GM12878 (cell line): Measurements from ENCODE around the gene FHIP1B. TPM values are rescaled to one million over a fixed set of nuclear protein-coding genes. Genes with fewer than 3 reads are reported as not detected.

Source experiments
- ATAC-seq: fragments of 200-7000 bp; cut with Tn5 transposase; 3 replicates; pipeline ENCODE4 v1.9.1; 2020; ENCODE audit warnings: mild to moderate bottlenecking, moderate library complexity
- BruUV-seq: library from RNA; stranded (reverse); fragments of 400-500 nt; replicated peaks from 2 replicates; lab custom pipeline; 2021; lab: Mats Ljungman, UMichigan
- CTCF ChIA-PET: fragments of 300-600 bp; sonication (Branson Sonifier 250); formaldehyde crosslinking; extraction: SDS; loops from one replicate; lab custom pipeline; 2021; ENCODE audit warnings: inconsistent platforms; lab: Yijun Ruan, JAX
- POLR2A ChIA-PET: fragments of 350-600 bp; formaldehyde crosslinking; extraction: SDS; loops from one replicate; lab custom pipeline; 2021; ENCODE audit warnings: inconsistent platforms; lab: Charles Lee
- RAD21 ChIA-PET: fragments of 300-600 bp; sonication (Branson Sonifier 250); formaldehyde crosslinking; loops from one replicate; lab custom pipeline; 2023; ENCODE audit warnings: antibody characterized with exemption; ENCODE audit not compliant: unreplicated experiment; lab: Charles Lee
- SMC1A ChIA-PET: fragments of 300-600 bp; sonication (Branson Sonifier 250); formaldehyde crosslinking; loops from one replicate; lab custom pipeline; 2023; ENCODE audit not compliant: unreplicated experiment, uncharacterized antibody; lab: Charles Lee
- DNase-seq: peaks from one replicate; pipeline ENCODE4 v3.0.0-alpha.2; 2011; ENCODE audit warnings: low read depth, low spot score
- FAIRE-seq: peaks from 3 replicates; lab custom pipeline; 2011; peaks lifted over from hg19 to GRCh38; lab: Jason Lieb, UNC
- H2AFZ ChIP-seq: 2 replicates; pipeline ENCODE4 v1.6.0; 2011; ENCODE audit warnings: low read depth, low read length, control low read depth; ENCODE audit not compliant: control insufficient read depth
- H3K27ac ChIP-seq: 2 replicates; pipeline ENCODE4 v1.5.1; 2011; ENCODE audit warnings: control low read depth; ENCODE audit not compliant: control insufficient read depth, insufficient read depth
- H3K27me3 ChIP-seq, 2 experiments: replicated peaks in 1 of 2; 2 replicates each; pipeline versions ENCODE4 v1.6.0 to v1.6.1; 2011; ENCODE audit warnings: low read length in 1 of 2; ENCODE audit not compliant: control insufficient read depth in 2 of 2, insufficient read depth in 2 of 2
- H3K36me3 ChIP-seq, 2 experiments: 2 replicates each; pipeline ENCODE4 v1.5.1; 2011; ENCODE audit warnings: low read length in 1 of 2; ENCODE audit not compliant: control insufficient read depth in 2 of 2, insufficient read depth in 2 of 2
- H3K4me1 ChIP-seq: 2 replicates; pipeline ENCODE4 v1.6.1; 2011; ENCODE audit warnings: mild to moderate bottlenecking, low read length, moderate library complexity, mixed read lengths; ENCODE audit not compliant: control insufficient read depth, insufficient read depth
- H3K4me2 ChIP-seq: 2 replicates; pipeline ENCODE4 v1.6.0; 2011; ENCODE audit warnings: control low read depth; ENCODE audit not compliant: control insufficient read depth, insufficient read depth
- H3K4me3 ChIP-seq: fragments of 200-600 bp; sonication (generic); 2 replicates; pipeline ENCODE4 v1.5.1; 2016
- H3K79me2 ChIP-seq: 2 replicates; pipeline ENCODE4 v1.6.0; 2011; ENCODE audit warnings: low read length; ENCODE audit not compliant: control insufficient read depth, insufficient read depth
- H3K9ac ChIP-seq: 2 replicates; pipeline ENCODE4 v1.8.0; 2011; ENCODE audit warnings: low read length, control low read depth, mixed read lengths; ENCODE audit not compliant: control insufficient read depth, insufficient read depth
- H3K9me3 ChIP-seq: replicated peaks from 3 replicates; pipeline ENCODE4 v1.5.1; 2011; ENCODE audit warnings: mild to moderate bottlenecking, low read length; ENCODE audit not compliant: control insufficient read depth, insufficient read depth
- H4K20me1 ChIP-seq: 2 replicates; pipeline ENCODE4 v1.6.0; 2011; ENCODE audit not compliant: control insufficient read depth, insufficient read depth
- EED ChIP-seq: sonication (generic); IDR thresholded peaks from 2 replicates; pipeline ENCODE4 v1.6.1; 2016; ENCODE audit warnings: antibody characterized with exemption, low read depth
- FOS ChIP-seq: IDR thresholded peaks from 3 replicates; pipeline ENCODE4 v1.6.1; 2011; ENCODE audit warnings: borderline replicate concordance; ENCODE audit not compliant: insufficient read length; ENCODE audit errors: extremely low read depth
- GABPA ChIP-seq: IDR thresholded peaks from 2 replicates; pipeline ENCODE4 v1.6.1; 2014; ENCODE audit warnings: antibody characterized with exemption, low read depth, mild to moderate bottlenecking, inconsistent platforms
- KLF5 ChIP-seq: fragments of 450-650 bp; IDR thresholded peaks from 2 replicates; pipeline ENCODE4 v1.6.1; 2014; ENCODE audit warnings: mild to moderate bottlenecking; ENCODE audit not compliant: partially characterized antibody
- MYC ChIP-seq: IDR thresholded peaks from 2 replicates; pipeline ENCODE4 v1.6.1; 2011; ENCODE audit warnings: mild to moderate bottlenecking, low read length, moderate library complexity, inconsistent platforms; ENCODE audit not compliant: insufficient read depth, insufficient replicate concordance, insufficient read length, severe bottlenecking
- POLR2AphosphoS5 ChIP-seq: IDR thresholded peaks from 2 replicates; pipeline ENCODE4 v1.6.1; 2011; ENCODE audit warnings: mild to moderate bottlenecking, low read length, inconsistent platforms
- SMARCA5 ChIP-seq: fragments of 450-650 bp; IDR thresholded peaks from 2 replicates; pipeline ENCODE4 v1.6.1; 2017; ENCODE audit warnings: mild to moderate bottlenecking
- SUPT20H ChIP-seq: IDR thresholded peaks from 2 replicates; pipeline ENCODE4 v1.6.1; 2011; ENCODE audit warnings: low read depth, mild to moderate bottlenecking, low read length, moderate library complexity, borderline replicate concordance; ENCODE audit not compliant: control insufficient read depth
- ZNF622 ChIP-seq: fragments of 450-650 bp; IDR thresholded peaks from 2 replicates; pipeline ENCODE4 v1.6.1; 2017; ENCODE audit warnings: mild to moderate bottlenecking, inconsistent platforms
- WGBS: methylation state at CpG from one replicate; pipeline ENCODE4 v1.1.6; 2016; ENCODE audit warnings: low lambda C conversion rate; ENCODE audit not compliant: insufficient replicate concordance, insufficient coverage; ENCODE audit errors: missing lambda C conversion rate; 5-methylcytosine and 5-hydroxymethylcytosine counted together
- in situ Hi-C: fragments of 300-500 bp; cut with MboI; formaldehyde crosslinking; loops from 9 replicates; pipeline ENCODE4 v1.14.3; 2018; ENCODE audit warnings: mixed read lengths
- intact Hi-C: fragments of 100-400 bp; cut with micrococcal nuclease; formaldehyde crosslinking; loops from one replicate; pipeline ENCODE4 v1.14.2; 2022; ENCODE audit not compliant: unreplicated experiment
- polyA plus RNA-seq, 11 experiments: library from polyadenylated mRNA; depleted of rRNA in 4 of 11; unstranded in 6 of 11; stranded (reverse) in 5 of 11; fragments of >200 nt; fragmentation: Nextera tagmentation in 4 of 11; fragmentation: Illumina TruSeq in 1 of 11; extraction: Ambion mirVana in 4 of 11; extraction: Trizol in 1 of 11; gene quantifications; 1 replicate in 1 of 11; 2 replicates in 10 of 11; pipeline versions ENCODE4 v1.2.1 to v1.2.3, GENCODE V29; 2011 to 2016; ENCODE audit warnings: inconsistent platforms in 2 of 11, missing spikeins in 2 of 11, low read depth in 1 of 11
- total RNA-seq, 4 experiments: library from RNA; depleted of rRNA in 3 of 4; stranded (reverse); fragments of >200 nt in 3 of 4; fragmentation: Illumina TruSeq in 1 of 4; extraction: Trizol in 1 of 4; gene quantifications; 2 replicates each; pipeline versions ENCODE4 v1.2.1 to v1.2.3, GENCODE V29; 2013 to 2021
- TF ChIP-seq, protein P1 (sequence below): IDR thresholded peaks from 2 replicates; pipeline ENCODE4 v1.6.1; 2012; ENCODE audit warnings: low read length, inconsistent platforms
- TF ChIP-seq, protein P2 (sequence below): fragments of 450-650 bp; IDR thresholded peaks from 2 replicates; pipeline ENCODE4 v1.6.1; 2018; ENCODE audit warnings: mild to moderate bottlenecking, low read depth, moderate library complexity; ENCODE audit not compliant: partially characterized antibody
- TF ChIP-seq, protein P3 (sequence below): fragments of 150-350 bp; IDR thresholded peaks from 2 replicates; pipeline ENCODE4 v1.6.1; 2014; ENCODE audit warnings: mild to moderate bottlenecking, low read depth, low read length
- TF ChIP-seq, protein P4 (sequence below): IDR thresholded peaks from 2 replicates; pipeline ENCODE4 v1.6.1; 2011; ENCODE audit warnings: borderline replicate concordance, low read depth, mild to moderate bottlenecking, moderate library complexity, mixed read lengths, low read length; ENCODE audit not compliant: insufficient read depth; ENCODE audit errors: extremely low read length
- TF ChIP-seq, protein P5 (sequence below): IDR thresholded peaks from 2 replicates; pipeline ENCODE4 v1.6.1; 2012; ENCODE audit warnings: low read depth, low read length, improper control_type of control experiment

The FHIP1B gene
- total and polyA plus RNA-seq, 10 of the 15 experiments (the other 5 are each of a cell fraction or from before 2014, with no cell fraction given) = 0.90 to 28.1 (median 11.1) TPM

DNA sequence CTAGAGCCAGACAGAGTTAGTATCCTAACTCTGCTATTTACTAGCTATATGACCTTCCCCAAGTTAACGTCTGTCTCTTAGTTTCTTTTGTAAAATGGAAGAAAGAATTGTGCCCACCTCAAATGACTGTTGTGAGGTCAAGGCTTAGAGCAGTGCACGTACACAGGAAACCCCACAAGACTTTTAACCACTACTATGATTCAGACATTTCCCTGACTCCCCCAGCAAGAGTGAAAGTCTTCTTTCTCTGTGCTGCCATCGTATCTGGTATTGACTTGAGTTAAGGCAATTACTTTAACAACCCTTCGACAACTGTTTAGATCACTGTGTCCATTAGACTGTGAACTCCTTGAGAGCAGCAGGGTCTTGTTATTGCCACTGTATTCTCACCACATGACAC is 38.0 kb downstream of the FHIP1B start:
- CTCF ChIA-PET = interaction anchor here (0.8 to 1.3 kb wide), 2 partner anchors 13 to 158 kb away, joined by 3 to 4 read pairs; no protein-coding TSS in a partner anchor
- Histone ChIP-seq H3K9ac (no peak overlapping the region), H2AFZ (no peak overlapping the region), H3K4me3 (no peak overlapping the region), H3K79me2 (no peaks in the 10 kb centered on the region), H3K4me1 (no peaks in the 10 kb centered on the region), H4K20me1 (no peaks in the 10 kb centered on the region), H3K4me2 (no peak overlapping the region), H3K27me3 (no peaks in the 10 kb centered on the region), H3K27ac (no peak overlapping the region), H3K36me3 (no peaks in the 10 kb centered on the region), H3K9me3 (no peaks in the 10 kb centered on the region)
- RAD21 ChIA-PET = no interaction called here
- ATAC-seq (peak; percentile 73), FAIRE-seq (no peak), DNase-seq (no peak)
- intact Hi-C loops = no loop called here
- 1% methylated on average over 4 of the region's 4 CpGs for WGBS
- no TSS peak for BruUV-seq
- TF ChIP-seq FOS (no peak), SUPT20H (no peak), ZNF622 (no peak), KLF5 (no peak), EED (no peak), GABPA (no peak), SMARCA5 (no peak), MYC (no peak), POLR2AphosphoS5 (no peak)
- TF ChIP-seq, protein P1, sequence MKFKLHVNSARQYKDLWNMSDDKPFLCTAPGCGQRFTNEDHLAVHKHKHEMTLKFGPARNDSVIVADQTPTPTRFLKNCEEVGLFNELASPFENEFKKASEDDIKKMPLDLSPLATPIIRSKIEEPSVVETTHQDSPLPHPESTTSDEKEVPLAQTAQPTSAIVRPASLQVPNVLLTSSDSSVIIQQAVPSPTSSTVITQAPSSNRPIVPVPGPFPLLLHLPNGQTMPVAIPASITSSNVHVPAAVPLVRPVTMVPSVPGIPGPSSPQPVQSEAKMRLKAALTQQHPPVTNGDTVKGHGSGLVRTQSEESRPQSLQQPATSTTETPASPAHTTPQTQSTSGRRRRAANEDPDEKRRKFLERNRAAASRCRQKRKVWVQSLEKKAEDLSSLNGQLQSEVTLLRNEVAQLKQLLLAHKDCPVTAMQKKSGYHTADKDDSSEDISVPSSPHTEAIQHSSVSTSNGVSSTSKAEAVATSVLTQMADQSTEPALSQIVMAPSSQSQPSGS = no peak
- TF ChIP-seq, protein P2, sequence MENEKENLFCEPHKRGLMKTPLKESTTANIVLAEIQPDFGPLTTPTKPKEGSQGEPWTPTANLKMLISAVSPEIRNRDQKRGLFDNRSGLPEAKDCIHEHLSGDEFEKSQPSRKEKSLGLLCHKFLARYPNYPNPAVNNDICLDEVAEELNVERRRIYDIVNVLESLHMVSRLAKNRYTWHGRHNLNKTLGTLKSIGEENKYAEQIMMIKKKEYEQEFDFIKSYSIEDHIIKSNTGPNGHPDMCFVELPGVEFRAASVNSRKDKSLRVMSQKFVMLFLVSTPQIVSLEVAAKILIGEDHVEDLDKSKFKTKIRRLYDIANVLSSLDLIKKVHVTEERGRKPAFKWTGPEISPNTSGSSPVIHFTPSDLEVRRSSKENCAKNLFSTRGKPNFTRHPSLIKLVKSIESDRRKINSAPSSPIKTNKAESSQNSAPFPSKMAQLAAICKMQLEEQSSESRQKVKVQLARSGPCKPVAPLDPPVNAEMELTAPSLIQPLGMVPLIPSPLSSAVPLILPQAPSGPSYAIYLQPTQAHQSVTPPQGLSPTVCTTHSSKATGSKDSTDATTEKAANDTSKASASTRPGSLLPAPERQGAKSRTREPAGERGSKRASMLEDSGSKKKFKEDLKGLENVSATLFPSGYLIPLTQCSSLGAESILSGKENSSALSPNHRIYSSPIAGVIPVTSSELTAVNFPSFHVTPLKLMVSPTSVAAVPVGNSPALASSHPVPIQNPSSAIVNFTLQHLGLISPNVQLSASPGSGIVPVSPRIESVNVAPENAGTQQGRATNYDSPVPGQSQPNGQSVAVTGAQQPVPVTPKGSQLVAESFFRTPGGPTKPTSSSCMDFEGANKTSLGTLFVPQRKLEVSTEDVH = no peak
- TF ChIP-seq, protein P3, sequence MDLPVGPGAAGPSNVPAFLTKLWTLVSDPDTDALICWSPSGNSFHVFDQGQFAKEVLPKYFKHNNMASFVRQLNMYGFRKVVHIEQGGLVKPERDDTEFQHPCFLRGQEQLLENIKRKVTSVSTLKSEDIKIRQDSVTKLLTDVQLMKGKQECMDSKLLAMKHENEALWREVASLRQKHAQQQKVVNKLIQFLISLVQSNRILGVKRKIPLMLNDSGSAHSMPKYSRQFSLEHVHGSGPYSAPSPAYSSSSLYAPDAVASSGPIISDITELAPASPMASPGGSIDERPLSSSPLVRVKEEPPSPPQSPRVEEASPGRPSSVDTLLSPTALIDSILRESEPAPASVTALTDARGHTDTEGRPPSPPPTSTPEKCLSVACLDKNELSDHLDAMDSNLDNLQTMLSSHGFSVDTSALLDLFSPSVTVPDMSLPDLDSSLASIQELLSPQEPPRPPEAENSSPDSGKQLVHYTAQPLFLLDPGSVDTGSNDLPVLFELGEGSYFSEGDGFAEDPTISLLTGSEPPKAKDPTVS = no peak
- TF ChIP-seq, protein P4, sequence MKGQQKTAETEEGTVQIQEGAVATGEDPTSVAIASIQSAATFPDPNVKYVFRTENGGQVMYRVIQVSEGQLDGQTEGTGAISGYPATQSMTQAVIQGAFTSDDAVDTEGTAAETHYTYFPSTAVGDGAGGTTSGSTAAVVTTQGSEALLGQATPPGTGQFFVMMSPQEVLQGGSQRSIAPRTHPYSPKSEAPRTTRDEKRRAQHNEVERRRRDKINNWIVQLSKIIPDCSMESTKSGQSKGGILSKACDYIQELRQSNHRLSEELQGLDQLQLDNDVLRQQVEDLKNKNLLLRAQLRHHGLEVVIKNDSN = no peak
- TF ChIP-seq, protein P5, sequence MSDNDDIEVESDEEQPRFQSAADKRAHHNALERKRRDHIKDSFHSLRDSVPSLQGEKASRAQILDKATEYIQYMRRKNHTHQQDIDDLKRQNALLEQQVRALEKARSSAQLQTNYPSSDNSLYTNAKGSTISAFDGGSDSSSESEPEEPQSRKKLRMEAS = no peak
- SMC1A ChIA-PET = interaction anchor here (0.9 kb wide), 1 partner anchor 10 kb away, joined by 5 read pairs; the partner anchor contains the start of gene C11orf42
- in situ Hi-C loops = no loop called here
- POLR2A ChIA-PET = no interaction called here
